GM20431 (cell line): ENCODE data around the gene HBZ.
"Not testable (repeated sequence)": the region's sequence is repeated elsewhere in the genome, so short reads cannot be mapped to it uniquely, and the experiment has no call there.

Source experiments
- in situ Hi-C: fragments of 300-500 bp; cut with MseI, MboI; formaldehyde crosslinking; loops from one replicate; pipeline ENCODE4 v1.15.0; 2020; ENCODE audit warnings: low sequenced_read_pairs; ENCODE audit not compliant: unreplicated experiment

Gene HBZ

GRCh38 chr16:130533-131173 lies 21.8 kb upstream of the HBZ start:
- in situ Hi-C loops = no loop called here

- in situ Hi-C loops = no loop called here
Measured at GRCh38 chr16:132120-132519, 20.3 kb upstream of the HBZ start.

- in situ Hi-C loops = no loop called here
Measured at GRCh38 chr16:133716-134115, 18.7 kb upstream of the HBZ start.

GRCh38 chr16:138049-138417 lies 14.4 kb upstream of the HBZ start:
- in situ Hi-C loops = no loop called here

- in situ Hi-C loops = no loop called here
Measured at GRCh38 chr16:140175-140857, 12.1 kb upstream of the HBZ start.

- in situ Hi-C loops = no loop called here
Measured at GRCh38 chr16:142405-142967, 10.0 kb upstream of the HBZ start.

GRCh38 chr16:143047-143446 lies 9.4 kb upstream of the HBZ start:
- in situ Hi-C loops = no loop called here

- in situ Hi-C loops = no loop called here
Measured at GRCh38 chr16:143456-143855, 9.0 kb upstream of the HBZ start.

GRCh38 chr16:144797-145252 lies 7.6 kb upstream of the HBZ start:
- in situ Hi-C loops = no loop called here

- in situ Hi-C loops = no loop called here
Measured at GRCh38 chr16:146646-147045, 5.8 kb upstream of the HBZ start.

GRCh38 chr16:149024-149660 lies 3.3 kb upstream of the HBZ start:
- in situ Hi-C loops = no loop called here

- in situ Hi-C loops = not testable (repeated sequence)
Measured at GRCh38 chr16:153129-153521, 681 bp downstream of the HBZ start.

GRCh38 chr16:153550-154216 lies 1.2 kb downstream of the HBZ start:
- in situ Hi-C loops = not testable (repeated sequence)

- in situ Hi-C loops = no loop called here
Measured at GRCh38 chr16:154217-155030, 2.0 kb downstream of the HBZ start.

- in situ Hi-C loops = no loop called here
Measured at GRCh38 chr16:155031-155398, 2.6 kb downstream of the HBZ start.

- in situ Hi-C loops = no loop called here
Measured at GRCh38 chr16:159136-159849, 6.8 kb downstream of the HBZ start.

GRCh38 chr16:160242-160641 lies 7.8 kb downstream of the HBZ start:
- in situ Hi-C loops = not testable (repeated sequence)

GRCh38 chr16:160691-161190 lies 8.3 kb downstream of the HBZ start:
- in situ Hi-C loops = no loop called here
